Heart left ventricle (tissue), 16 donors: ENCODE results near the gene RUFY1. TPM values are rescaled to one million over a fixed set of nuclear protein-coding genes. Genes with fewer than 3 reads are reported as not detected.

ENCODE experiments used
- ATAC-seq, 4 donors: fragments of 200-7000 bp; cut with Tn5 transposase; one replicate each; pipeline ENCODE4 v1.9.1; 2020 to 2022; ENCODE audit warnings: moderate library complexity in 4 of 4, mild to moderate bottlenecking in 3 of 4, moderate number of reproducible peaks in 1 of 4
- DNase-seq, 5 donors: peaks; one replicate each; pipeline ENCODE4 v3.0.0-alpha.2; 2020
- H3K27ac ChIP-seq, 12 donors: fragments of 200-600 bp; sonication (generic) in 4 of 12; one replicate each; pipeline versions ENCODE4 v1.5.0 to v1.8.0; 2016 to 2022; ENCODE audit warnings: mild to moderate bottlenecking in 2 of 12
- H3K27me3 ChIP-seq, 9 donors: fragments of 200-600 bp; sonication (generic) in 2 of 9; one replicate each; pipeline versions ENCODE4 v1.5.1 to v1.8.0; 2016 to 2022; ENCODE audit warnings: mild to moderate bottlenecking in 3 of 9
- H3K36me3 ChIP-seq, 9 donors: fragments of 200-600 bp; sonication (generic) in 2 of 9; one replicate each; pipeline versions ENCODE4 v1.5.0 to v1.8.0; 2018 to 2022; ENCODE audit warnings: mild to moderate bottlenecking in 2 of 9
- H3K4me1 ChIP-seq, 12 donors: fragments of 200-600 bp; sonication (generic) in 4 of 12; one replicate each; pipeline versions ENCODE4 v1.5.0 to v1.8.0; 2016 to 2022; ENCODE audit warnings: mild to moderate bottlenecking in 3 of 12
- H3K4me3 ChIP-seq, 12 donors: fragments of 200-600 bp; sonication (generic) in 4 of 12; one replicate each; pipeline versions ENCODE4 v1.5.0 to v1.8.0; 2017 to 2022; ENCODE audit warnings: mild to moderate bottlenecking in 9 of 12, moderate library complexity in 4 of 12
- H3K9me3 ChIP-seq, 12 donors: fragments of 200-600 bp; sonication (generic) in 4 of 12; one replicate each; pipeline versions ENCODE4 v1.5.0 to v1.8.0; 2016 to 2022; ENCODE audit warnings: mild to moderate bottlenecking in 1 of 12
- CTCF ChIP-seq, 12 donors: fragments of 200-600 bp; sonication (generic) in 4 of 12; IDR thresholded peaks; one replicate each; pipeline versions ENCODE4 v1.5.0 to v1.8.0; 2018 to 2022; ENCODE audit warnings: antibody characterized with exemption in 12 of 12, mild to moderate bottlenecking in 5 of 12
- POLR2A ChIP-seq, 2 donors: fragments of 450-650 bp; IDR thresholded peaks; one replicate each; pipeline ENCODE4 v1.6.1; 2017; ENCODE audit warnings: antibody characterized with exemption in 2 of 2, mild to moderate bottlenecking in 2 of 2, moderate library complexity in 2 of 2
- WGBS, 4 donors: extraction: QIAGEN DNeasy Blood & Tissue Kit in 2 of 4; methylation state at CpG; one replicate each; pipeline versions ENCODE4 v1.1.5 to v1.1.7; 2013 to 2018; 5-methylcytosine and 5-hydroxymethylcytosine counted together
- intact Hi-C, 10 donors: fragments of 100-400 bp; cut with DNase I; formaldehyde crosslinking; loops; one replicate each; pipeline versions ENCODE4 v1.11.1 to v1.14.2; 2022
- polyA plus RNA-seq, 2 donors: library from polyadenylated mRNA; stranded (reverse); fragments of 200-250 nt; gene quantifications; one replicate each; pipeline ENCODE4 v1.2.3, GENCODE V29; 2013
- total RNA-seq, 9 donors: library from RNA; depleted of rRNA in 2 of 9; stranded (reverse); fragments of >200 nt in 2 of 9; fragmentation: NEBNext Ultra II Directional in 3 of 9; extraction: Animal tissue kit (Norgen Biotek cat#: 25700) in 3 of 9; gene quantifications; one replicate each; pipeline versions ENCODE4 v1.1.0 to v1.2.4, GENCODE V29; 2016 to 2023
- donor health status: ischemic (EF 13 %, LVEDD 7.1; RV severe dilation, severe dysfunction).
- donor health status: healthy with polysubstance abuse.
- donor health status: DM: no; HTN: yes; CAD: no.
- donor health status: DM: no; HTN: no; CAD: no.
- donor health status: ischemic (EF 25% LVEDD 6.9; RV normal size, moderate dysfunction).
- donor health status: ischemic (EF 25% LVEDD 5.7; RV mildly dilated, moderate dysfunction).
- donor health status: healthy.
- donor health status: DM: yes; HTN: yes; CAD: no.
- donor health status: ischemic (EF 35%, LVEDD 5.7; RV mildly dilated, moderate dysfunction).
- donor health status: nonischemic (EF 11% LVEDD 7.7; RV severe dilation, severe dysfunction).
- donor health status: DM: yes; HTN: yes; CAD: no.
- donor health status: PGD.
- donor health status: ischemic (EF 29% LVEDD 5.4; RV normal size, mild dysfunction).
- donor health status: nonischemic (EF 23%, LVEDD 6.1; RV moderate dilation, normal function).

Gene RUFY1
- total and polyA plus RNA-seq, 11 donors: 14.3 to 30.9 (median 24.2) TPM

DNA sequence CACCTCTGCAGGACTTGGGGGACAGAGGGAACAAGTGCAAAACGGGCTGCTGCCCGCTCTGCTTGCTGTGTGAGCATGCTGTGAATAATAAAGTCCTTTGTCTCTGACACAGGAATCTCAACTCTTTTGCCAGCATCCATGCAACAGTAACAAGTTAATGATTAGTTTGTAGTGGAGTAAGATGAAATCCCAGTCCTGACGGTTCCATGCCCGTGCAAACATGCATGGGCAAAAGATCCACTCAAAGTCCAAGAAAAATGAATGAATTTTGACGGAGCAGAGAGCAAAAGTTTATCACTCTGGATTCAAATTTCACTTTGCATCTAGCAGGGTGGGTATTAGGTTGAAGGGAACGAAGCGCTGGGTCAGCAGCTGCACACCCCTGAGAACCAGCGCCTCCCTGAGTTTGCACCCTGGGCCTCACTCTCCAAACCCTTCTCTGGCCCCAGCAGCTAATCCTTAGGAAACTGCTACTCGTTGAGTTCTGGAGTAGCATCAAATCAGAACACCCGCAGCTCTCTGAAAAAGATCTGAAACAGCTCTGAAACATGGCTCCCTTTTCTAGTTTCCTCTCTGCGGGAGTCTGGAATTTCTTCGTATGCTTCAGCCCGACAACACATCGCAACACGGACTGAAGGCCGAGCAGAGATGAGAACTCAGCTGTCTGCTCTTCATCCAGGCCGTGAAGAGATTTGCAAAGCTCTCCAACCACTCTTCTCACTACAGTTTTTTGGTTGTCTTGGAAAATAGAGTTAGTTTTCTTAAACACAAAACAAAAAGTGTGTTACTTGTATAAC, 45.6 kb upstream of the RUFY1 start:
- Histone ChIP-seq H3K36me3 (no peaks in the 10 kb centered on the region), H3K27me3 (no peaks in the 10 kb centered on the region), H3K9me3 (no peaks in the 10 kb centered on the region), H3K4me1 (peaks cover 0 to 8% (median 0%) of the 10 kb centered on the region in 12 donors), H3K4me3 (no peak overlapping the region), H3K27ac (no peak overlapping the region)
- WGBS, 4 donors: 64 to 72% (median 67%) methylated on average over 17 of the region's 17 CpGs
- intact Hi-C loops: no loop called here
- TF ChIP-seq POLR2A (IDR thresholded peaks at IDR 0.05): no peak
- TF ChIP-seq CTCF (IDR thresholded peaks at IDR 0.05): no peak
- ATAC-seq (no peak), DNase-seq (no peak)

GRCh38 chr5:179505636-179506261, 44.6 kb upstream of the RUFY1 start:
- no peak for ATAC-seq
- no peak for DNase-seq
- no peaks in the 10 kb centered on the region for H3K36me3 ChIP-seq
- no peaks in the 10 kb centered on the region for H3K27me3 ChIP-seq
- no peak overlapping the region for H3K27ac ChIP-seq
- TF ChIP-seq CTCF (IDR thresholded peaks at IDR 0.05): no peak
- TF ChIP-seq POLR2A (IDR thresholded peaks at IDR 0.05): no peak
- intact Hi-C loops: no loop called here
- no peaks in the 10 kb centered on the region for H3K9me3 ChIP-seq
- H3K4me3 ChIP-seq: no peak overlapping the region
- WGBS, 4 donors: 87 to 91% (median 91%) methylated on average over 12 of the region's 12 CpGs
- H3K4me1 ChIP-seq: peaks cover 0 to 8% (median 0%) of the 10 kb centered on the region in 12 donors

DNA sequence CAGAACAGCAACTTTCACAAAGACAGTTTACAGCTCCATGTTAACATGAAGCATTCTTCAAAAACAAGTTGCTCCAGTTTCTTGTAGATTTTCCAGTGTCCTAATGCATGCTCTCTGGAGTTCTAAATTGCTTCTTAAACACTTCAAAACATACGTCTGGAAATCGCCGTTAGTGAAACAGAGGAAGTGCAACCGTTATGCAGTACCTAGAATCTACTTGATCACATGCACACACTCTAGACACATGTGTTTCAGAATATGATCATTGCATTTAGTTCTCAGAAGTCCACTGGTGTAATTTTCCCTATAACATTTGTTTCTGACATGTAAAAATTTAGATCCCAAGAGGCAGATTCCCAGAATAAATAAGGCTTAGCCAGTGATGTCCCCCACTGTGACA, 41.1 kb upstream of the RUFY1 start:
- Histone ChIP-seq H3K4me1 (peaks cover 0 to 8% (median 0%) of the 10 kb centered on the region in 12 donors), H3K4me3 (no peak overlapping the region), H3K9me3 (no peaks in the 10 kb centered on the region), H3K27me3 (peaks cover 0 to 14% (median 0%) of the 10 kb centered on the region in 9 donors), H3K36me3 (no peaks in the 10 kb centered on the region), H3K27ac (no peak overlapping the region)
- TF ChIP-seq POLR2A (IDR thresholded peaks at IDR 0.05): no peak
- no peak for TF ChIP-seq CTCF (IDR thresholded peaks at IDR 0.05)
- ATAC-seq (no peak), DNase-seq (no peak)
- 40 to 46% (median 44%) methylated on average over 4 of the region's 4 CpGs for WGBS, 4 donors
- intact Hi-C loops: no loop called here

DNA sequence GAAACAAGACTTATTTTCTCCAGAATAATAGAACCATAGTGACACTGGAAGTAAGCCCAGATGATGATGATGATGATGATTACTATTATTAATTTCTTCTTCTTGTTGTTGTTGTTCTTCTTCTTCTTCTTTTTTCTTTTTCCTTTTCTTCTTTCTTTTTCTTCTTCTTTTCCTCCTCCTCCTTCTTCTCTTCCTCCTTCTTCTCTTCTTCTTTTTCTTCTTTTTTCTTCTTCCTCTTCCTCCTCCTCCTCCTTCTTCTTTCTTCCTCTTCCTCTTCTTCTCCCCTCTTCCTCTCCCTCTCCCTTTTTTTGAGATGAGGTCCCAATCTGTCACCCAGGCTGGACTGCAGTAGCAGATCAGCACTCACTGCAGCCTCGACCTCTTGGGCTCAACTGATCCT, 40.5 kb upstream of the RUFY1 start:
- Histone ChIP-seq H3K9me3 (no peaks in the 10 kb centered on the region), H3K36me3 (no peaks in the 10 kb centered on the region), H3K27me3 (peaks cover 0 to 14% (median 0%) of the 10 kb centered on the region in 9 donors), H3K4me1 (peaks cover 0 to 8% (median 0%) of the 10 kb centered on the region in 12 donors), H3K4me3 (no peak overlapping the region), H3K27ac (no peak overlapping the region)
- DNase-seq: no peak
- TF ChIP-seq POLR2A (IDR thresholded peaks at IDR 0.05): no peak
- TF ChIP-seq CTCF (IDR thresholded peaks at IDR 0.05): no peak
- ATAC-seq: no peak
- intact Hi-C loops: loop anchor here in 2 of 10 donors (10.0 kb wide), 1 partner anchor 1555 kb away; no protein-coding TSS in a partner anchor
- WGBS, 4 donors: 59 to 83% (median 78%) methylated on average over 1 of the region's 1 CpG
